Measurements from ENCODE around the gene CEP104.

CEP104 gene

GRCh38 chr1:3856923-3857790 lies at the start of gene CEP104, which contains the start of gene DFFB:
CEP104 (minus strand) TSS chr1:3857211; CDS start chr1:3852407, 4,804 bp downstream.
DFFB (plus strand) TSS chr1:3857476; CDS start chr1:3857604, 128 bp downstream.
- no peaks in the 10 kb centered on the region; the same call in 1 of the 2 replicates for H3K36me3 ChIP-seq (ENCODE audit: insufficient read depth, low read length)

GRCh38 chr1:3906672-3907020 lies 49.6 kb upstream of the CEP104 start:
- Histone ChIP-seq H3K9me3 (ENCODE audit: control insufficient read depth, insufficient read depth, low read length) (no peaks in the 10 kb centered on the region), H3K4me1 (ENCODE audit: insufficient read depth, low read length) (peaks cover 5% of the 10 kb centered on the region; the same call in 1 of the 2 replicates), H3K36me3 (ENCODE audit: insufficient read depth, low read length) (no peaks in the 10 kb centered on the region), H3K9ac (ENCODE audit: low read depth, low read length) (no peak overlapping the region)

More at GRCh38 chr1:3856923-3857790, at the start of gene CEP104, which contains the start of gene DFFB:
- H3K9ac ChIP-seq (ENCODE audit: low read depth, low read length) = peak within 1 kb of the TSS; percentile 87
- no peaks in the 10 kb centered on the region for H3K4me1 ChIP-seq (ENCODE audit: insufficient read depth, low read length)
- no peaks in the 10 kb centered on the region for H3K9me3 ChIP-seq (ENCODE audit: control insufficient read depth, insufficient read depth, low read length)

GRCh38 chr1:3905953-3906671 lies 49.1 kb upstream of the CEP104 start:
- peaks cover 5% of the 10 kb centered on the region; the same call in 1 of the 2 replicates for H3K4me1 ChIP-seq (ENCODE audit: insufficient read depth, low read length)
- H3K36me3 ChIP-seq (ENCODE audit: insufficient read depth, low read length) = no peaks in the 10 kb centered on the region
- no peak overlapping the region for H3K9ac ChIP-seq (ENCODE audit: low read depth, low read length)
- H3K9me3 ChIP-seq (ENCODE audit: control insufficient read depth, insufficient read depth, low read length) = no peaks in the 10 kb centered on the region

GRCh38 chr1:3905266-3905952 lies 48.4 kb upstream of the CEP104 start:
- no peak overlapping the region for H3K9ac ChIP-seq (ENCODE audit: low read depth, low read length)
- H3K9me3 ChIP-seq (ENCODE audit: control insufficient read depth, insufficient read depth, low read length) = no peaks in the 10 kb centered on the region
- no peaks in the 10 kb centered on the region for H3K36me3 ChIP-seq (ENCODE audit: insufficient read depth, low read length)
- peaks cover 5% of the 10 kb centered on the region; the same call in 1 of the 2 replicates for H3K4me1 ChIP-seq (ENCODE audit: insufficient read depth, low read length)

- Histone ChIP-seq H3K36me3 (ENCODE audit: insufficient read depth, low read length) (no peaks in the 10 kb centered on the region), H3K9me3 (ENCODE audit: control insufficient read depth, insufficient read depth, low read length) (no peaks in the 10 kb centered on the region), H3K9ac (ENCODE audit: low read depth, low read length) (no peak overlapping the region), H3K4me1 (ENCODE audit: insufficient read depth, low read length) (peaks cover 5% of the 10 kb centered on the region; the same call in 1 of the 2 replicates)
Observed at GRCh38 chr1:3904843-3905185, 47.8 kb upstream of the CEP104 start.

- no peaks in the 10 kb centered on the region for H3K36me3 ChIP-seq (ENCODE audit: insufficient read depth, low read length)
- H3K4me1 ChIP-seq (ENCODE audit: insufficient read depth, low read length) = peaks cover 5% of the 10 kb centered on the region; the same call in 1 of the 2 replicates
- H3K9ac ChIP-seq (ENCODE audit: low read depth, low read length) = no peak overlapping the region
- H3K9me3 ChIP-seq (ENCODE audit: control insufficient read depth, insufficient read depth, low read length) = no peaks in the 10 kb centered on the region
Observed at GRCh38 chr1:3904006-3904842, 47.2 kb upstream of the CEP104 start.

- no peak overlapping the region for H3K9ac ChIP-seq (ENCODE audit: low read depth, low read length)
- no peaks in the 10 kb centered on the region for H3K9me3 ChIP-seq (ENCODE audit: control insufficient read depth, insufficient read depth, low read length)
- H3K4me1 ChIP-seq (ENCODE audit: insufficient read depth, low read length) = peaks cover 5% of the 10 kb centered on the region; the same call in 1 of the 2 replicates
- H3K36me3 ChIP-seq (ENCODE audit: insufficient read depth, low read length) = no peaks in the 10 kb centered on the region
Observed at GRCh38 chr1:3903141-3904005, 46.4 kb upstream of the CEP104 start.

GRCh38 chr1:3902571-3903091 lies 45.6 kb upstream of the CEP104 start:
- Histone ChIP-seq H3K36me3 (ENCODE audit: insufficient read depth, low read length) (no peaks in the 10 kb centered on the region), H3K9ac (ENCODE audit: low read depth, low read length) (no peak overlapping the region), H3K9me3 (ENCODE audit: control insufficient read depth, insufficient read depth, low read length) (no peaks in the 10 kb centered on the region), H3K4me1 (ENCODE audit: insufficient read depth, low read length) (peaks cover 5% of the 10 kb centered on the region; the same call in 1 of the 2 replicates)

GRCh38 chr1:3902111-3902511 lies 45.1 kb upstream of the CEP104 start:
- H3K36me3 ChIP-seq (ENCODE audit: insufficient read depth, low read length) = no peaks in the 10 kb centered on the region
- H3K9ac ChIP-seq (ENCODE audit: low read depth, low read length) = no peak overlapping the region
- H3K4me1 ChIP-seq (ENCODE audit: insufficient read depth, low read length) = peaks cover 5% of the 10 kb centered on the region; the same call in 1 of the 2 replicates
- no peaks in the 10 kb centered on the region for H3K9me3 ChIP-seq (ENCODE audit: control insufficient read depth, insufficient read depth, low read length)

- Histone ChIP-seq H3K9me3 (ENCODE audit: control insufficient read depth, insufficient read depth, low read length) (no peaks in the 10 kb centered on the region), H3K36me3 (ENCODE audit: insufficient read depth, low read length) (no peaks in the 10 kb centered on the region), H3K4me1 (ENCODE audit: insufficient read depth, low read length) (peaks cover 5% of the 10 kb centered on the region; the same call in 1 of the 2 replicates), H3K9ac (ENCODE audit: low read depth, low read length) (peak overlapping the region; percentile 83)
Observed at GRCh38 chr1:3900969-3901529, 44.0 kb upstream of the CEP104 start.

- peak within 1 kb of the TSS; percentile 83 for H3K9ac ChIP-seq (ENCODE audit: low read depth, low read length)
- peaks cover 5% of the 10 kb centered on the region; the same call in 1 of the 2 replicates for H3K4me1 ChIP-seq (ENCODE audit: insufficient read depth, low read length)
- no peaks in the 10 kb centered on the region for H3K36me3 ChIP-seq (ENCODE audit: insufficient read depth, low read length)
- H3K9me3 ChIP-seq (ENCODE audit: control insufficient read depth, insufficient read depth, low read length) = no peaks in the 10 kb centered on the region
Observed at GRCh38 chr1:3900150-3900968, 43.3 kb upstream of the CEP104 start, which contains the start of gene C1orf174. C1orf174 (minus strand) TSS chr1:3900272; CDS start chr1:3900186, 86 bp downstream.

- peak overlapping the region; percentile 83 for H3K9ac ChIP-seq (ENCODE audit: low read depth, low read length)
- no peaks in the 10 kb centered on the region for H3K36me3 ChIP-seq (ENCODE audit: insufficient read depth, low read length)
- no peaks in the 10 kb centered on the region for H3K9me3 ChIP-seq (ENCODE audit: control insufficient read depth, insufficient read depth, low read length)
- peaks cover 5% of the 10 kb centered on the region; the same call in 1 of the 2 replicates for H3K4me1 ChIP-seq (ENCODE audit: insufficient read depth, low read length)
Observed at GRCh38 chr1:3899754-3900149, 42.7 kb upstream of the CEP104 start.

Measured in ES-I3 (cell line).